ENCODE results near the gene NSRP1.
A peak's percentile ranks its signal among the peaks of the same experiment; 100 is the strongest.
"Not testable (repeated sequence)": the region's sequence is repeated elsewhere in the genome, so short reads cannot be mapped to it uniquely, and the experiment has no call there.

Gene NSRP1

DNA sequence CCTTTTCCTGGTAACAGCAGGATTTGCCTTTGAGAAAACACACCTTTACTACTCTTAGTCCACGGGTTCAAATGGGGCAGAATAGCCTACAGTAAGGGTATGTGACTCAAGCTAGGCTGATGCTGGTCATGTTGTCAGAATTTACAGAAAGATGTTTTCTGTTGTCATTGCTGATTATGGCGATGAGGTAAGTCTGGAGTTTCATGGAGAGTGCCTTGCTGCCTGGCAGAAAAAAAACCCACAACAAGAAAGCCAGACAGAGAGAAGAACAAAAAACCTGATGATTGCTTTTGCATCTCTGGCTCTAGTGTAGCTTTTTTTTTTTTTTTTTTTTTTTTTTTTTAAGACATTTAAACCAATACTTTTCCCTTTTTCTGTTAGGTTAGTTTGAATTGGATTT lies 71.0 kb downstream of the NSRP1 start:
- no peak for DNase-seq (ENCODE audit: low spot score)

GRCh38 chr17:30188211-30188939 lies 71.8 kb downstream of the NSRP1 start:
- no peak for DNase-seq (ENCODE audit: low spot score)

GRCh38 chr17:30191072-30191471 lies 74.5 kb downstream of the NSRP1 start:
- peak; percentile 15 for DNase-seq (ENCODE audit: low spot score)

GRCh38 chr17:30196504-30196903 lies 79.9 kb downstream of the NSRP1 start:
- no peak for DNase-seq (ENCODE audit: low spot score)

DNA sequence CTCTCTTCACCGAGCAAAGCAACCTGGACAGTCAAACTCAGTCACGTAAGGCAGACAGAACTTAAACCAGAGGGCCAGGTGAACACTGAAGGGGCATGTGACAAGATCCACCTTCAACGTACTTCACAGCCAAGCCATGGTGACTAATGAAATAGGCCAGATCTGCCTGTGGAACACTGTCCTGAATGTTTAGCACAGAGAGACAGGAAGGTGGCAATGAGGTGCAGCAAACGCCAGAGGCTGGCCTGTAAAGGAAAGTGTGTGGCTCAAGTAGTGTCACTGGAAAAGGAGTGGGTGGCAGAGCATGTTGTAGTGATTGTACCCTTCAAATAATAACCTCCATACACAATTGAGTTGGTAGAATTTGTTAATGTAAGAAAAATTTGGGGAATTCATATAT lies 80.8 kb downstream of the NSRP1 start:
- DNase-seq (ENCODE audit: low spot score) = no peak

GRCh38 chr17:30199600-30199999 lies 83.0 kb downstream of the NSRP1 start:
- DNase-seq (ENCODE audit: low spot score) = no peak

GRCh38 chr17:30200106-30200505 lies 83.5 kb downstream of the NSRP1 start:
- no peak for DNase-seq (ENCODE audit: low spot score)

DNA sequence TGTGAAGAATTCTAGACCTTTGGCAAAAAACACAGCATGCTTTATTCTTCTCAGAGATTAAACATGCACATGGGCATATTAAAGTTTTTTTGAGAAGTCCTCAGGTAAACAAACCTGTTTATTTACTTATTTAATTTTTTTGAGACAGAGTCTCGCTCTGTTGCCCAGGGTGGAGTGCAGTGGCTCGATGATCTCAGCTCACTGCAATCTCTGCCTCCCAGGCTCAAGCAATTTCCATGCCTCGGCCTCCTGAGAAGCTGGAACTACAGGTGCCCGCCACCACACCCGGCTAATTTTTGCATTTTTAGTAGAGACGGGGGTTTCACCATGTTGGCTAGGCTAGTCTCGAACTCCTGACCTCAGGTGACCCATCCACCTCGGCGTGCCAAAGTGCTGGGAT lies 84.0 kb downstream of the NSRP1 start:
- DNase-seq (ENCODE audit: low spot score) = not testable (repeated sequence)

- no peak for DNase-seq (ENCODE audit: low spot score)
These were observed 86.9 kb downstream of the NSRP1 start for GRCh38 chr17:30203471-30203981.

- DNase-seq (ENCODE audit: low spot score) = no peak
These were observed 91.0 kb downstream of the NSRP1 start for GRCh38 chr17:30207655-30208054.

GRCh38 chr17:30208214-30208613 lies 91.6 kb downstream of the NSRP1 start:
- no peak for DNase-seq (ENCODE audit: low spot score)

- no peak for DNase-seq (ENCODE audit: low spot score)
These were observed 93.3 kb downstream of the NSRP1 start for GRCh38 chr17:30209930-30210329.

- no peak for DNase-seq (ENCODE audit: low spot score)
These were observed 93.8 kb downstream of the NSRP1 start for GRCh38 chr17:30210366-30210765.

GRCh38 chr17:30210901-30211300 lies 94.3 kb downstream of the NSRP1 start:
- DNase-seq (ENCODE audit: low spot score) = no peak

DNA sequence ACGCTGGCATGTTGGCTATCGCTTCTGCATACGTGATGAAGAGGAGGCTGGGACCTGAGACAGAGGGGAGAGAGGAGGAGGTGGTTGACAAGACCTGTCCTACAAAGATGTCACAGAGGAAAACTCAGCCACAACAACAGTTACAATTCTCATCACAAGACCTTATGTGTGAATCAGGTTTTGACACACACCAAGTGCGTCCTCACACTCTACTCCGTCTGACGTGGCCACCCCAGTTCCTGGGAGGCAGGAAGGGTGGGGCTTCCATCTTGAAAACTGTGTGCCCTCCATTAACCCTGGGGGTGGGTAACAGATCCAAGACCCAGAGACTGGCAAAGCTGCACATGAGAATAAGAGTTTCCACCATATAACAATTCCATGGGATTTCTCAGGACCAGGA lies 94.8 kb downstream of the NSRP1 start:
- DNase-seq (ENCODE audit: low spot score) = no peak

- DNase-seq (ENCODE audit: low spot score) = no peak
These were observed 96.1 kb downstream of the NSRP1 start for GRCh38 chr17:30212750-30213149.

- no peak for DNase-seq (ENCODE audit: low spot score)
These were observed 100.4 kb downstream of the NSRP1 start for GRCh38 chr17:30217054-30217453.

GRCh38 chr17:30217746-30218245 lies 101.2 kb downstream of the NSRP1 start:
- DNase-seq (ENCODE audit: low spot score) = no peak

DNA sequence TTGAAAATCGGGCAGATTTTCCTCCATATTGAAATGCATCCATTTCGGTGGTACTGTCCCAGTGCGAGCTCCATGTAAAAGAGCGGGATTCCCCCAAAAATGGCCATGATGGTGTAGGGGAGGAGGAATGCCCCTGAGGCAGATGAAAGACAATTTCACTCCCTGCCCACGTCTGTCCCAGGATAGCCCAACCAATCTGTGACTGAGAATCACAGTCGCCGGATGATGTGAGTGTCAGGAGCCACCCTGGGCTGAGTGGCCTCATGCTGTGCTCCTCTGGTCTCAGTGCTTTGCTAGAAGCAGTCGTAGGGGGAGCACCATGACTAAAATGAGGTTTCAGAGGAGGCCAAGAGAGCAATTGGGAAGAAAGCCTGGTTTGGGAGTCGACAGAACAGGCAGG lies 102.2 kb downstream of the NSRP1 start:
- no peak for DNase-seq (ENCODE audit: low spot score)

GRCh38 chr17:30219315-30219714 lies 102.7 kb downstream of the NSRP1 start:
- no peak for DNase-seq (ENCODE audit: low spot score)

GRCh38 chr17:30219833-30220232 lies 103.2 kb downstream of the NSRP1 start:
- DNase-seq (ENCODE audit: low spot score) = no peak

GRCh38 chr17:30220414-30220813 lies 103.8 kb downstream of the NSRP1 start:
- DNase-seq (ENCODE audit: low spot score) = no peak

DNA sequence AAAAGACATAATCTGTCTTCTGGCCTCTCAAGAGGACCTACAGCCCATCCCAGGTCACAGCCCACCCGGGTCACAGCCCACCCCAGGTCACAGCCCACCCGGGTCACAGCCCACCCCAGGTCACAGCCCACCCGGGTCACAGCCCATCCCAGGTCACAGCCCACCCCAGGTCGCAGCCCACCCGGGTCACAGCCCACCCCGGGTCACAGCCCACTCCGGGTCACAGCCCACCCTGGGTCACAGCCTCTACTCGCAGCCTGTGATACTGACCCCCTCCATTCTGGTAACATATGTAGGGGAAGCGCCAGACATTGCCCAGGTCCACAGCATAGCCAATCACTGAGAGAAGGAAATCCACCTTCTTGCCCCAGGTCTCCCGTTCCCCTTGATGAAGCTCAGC lies 104.7 kb downstream of the NSRP1 start:
- no peak for DNase-seq (ENCODE audit: low spot score)

GRCh38 chr17:30222251-30222650 lies 105.6 kb downstream of the NSRP1 start:
- no peak for DNase-seq (ENCODE audit: low spot score)
